Measurements from ENCODE around the gene E2F7. TPM values are rescaled to one million over a fixed set of nuclear protein-coding genes. Genes with fewer than 3 reads are reported as not detected.

Gene E2F7
- total and polyA plus RNA-seq, 2 of the 8 experiments (the other 6 are each of a cell fraction or from before 2014, with no cell fraction given): 8.8 to 18.5 TPM

GRCh38 chr12:77003246-77003645 lies 62.1 kb downstream of the E2F7 start:
- no peak overlapping the region for H2BK20ac ChIP-seq (ENCODE audit: low read length)
- no peak overlapping the region for H2BK15ac ChIP-seq (ENCODE audit: low read length)
- FAIRE-seq: no peak
- peaks cover 2% of the 10 kb centered on the region; the same call in 1 of the 2 replicates for H3K23me2 ChIP-seq (ENCODE audit: low read depth, low read length)
- H3K18ac ChIP-seq (ENCODE audit: extremely low read depth, low read length): no peak overlapping the region
- no peak overlapping the region for H4K91ac ChIP-seq (replicated peaks; ENCODE audit: insufficient read length, low read length)
- no peak overlapping the region for H3K56ac ChIP-seq (replicated peaks; ENCODE audit: insufficient read length, low read depth, low read length)
- no peak overlapping the region for H2BK12ac ChIP-seq (ENCODE audit: low read depth, low read length)
- H3K4me2 ChIP-seq (ENCODE audit: insufficient read depth in 1 of 2, low read depth in 2 of 2, low read length in 2 of 2): no peak overlapping the region
- H3K9ac ChIP-seq (replicated peaks in 1 of 4; ENCODE audit: extremely low read depth in 1 of 4, low read depth in 3 of 4, low read length in 3 of 4): no peak overlapping the region
- H4K8ac ChIP-seq (ENCODE audit: extremely low read depth, insufficient read depth, low read length): no peak overlapping the region
- H2BK5ac ChIP-seq (ENCODE audit: low read depth, low read length): no peak overlapping the region
- H3K4me3 ChIP-seq (ENCODE audit: extremely low read depth in 1 of 4, insufficient read depth in 2 of 4, low read depth in 3 of 4, low read length in 4 of 4): no peak overlapping the region
- 90% methylated on average over 2 of the region's 2 CpGs; no CpG with 5 or more reads in 1 of the 2 experiments for WGBS, 2 experiments (ENCODE audit: extremely low coverage in 1 of 2, insufficient coverage in 1 of 2, insufficient read length in 1 of 2, insufficient replicate concordance in 2 of 2, low coverage in 1 of 2, low lambda C conversion rate in 2 of 2, missing lambda C conversion rate in 1 of 2)
- H3K27ac ChIP-seq (ENCODE audit: low read depth, low read length): no peak overlapping the region
- H2BK120ac ChIP-seq (replicated peaks; ENCODE audit: low read depth, low read length): no peak overlapping the region
- no peak overlapping the region for H2AK5ac ChIP-seq (ENCODE audit: low read depth, low read length)
- no peaks in the 10 kb centered on the region for H3K79me1 ChIP-seq (ENCODE audit: low read depth, low read length)
- H3K4ac ChIP-seq (replicated peaks; ENCODE audit: insufficient read length, low read depth, low read length): no peak overlapping the region
- CTCF ChIA-PET (ENCODE audit: partially characterized antibody): interaction anchor here (0.6 kb wide), 1 partner anchor 272 kb away, joined by 3 read pairs; no protein-coding TSS in a partner anchor
- no peak for DNase-seq (ENCODE audit: low read depth in 1 of 2, low spot score in 2 of 2)
- H3K79me2 ChIP-seq (ENCODE audit: control insufficient read depth in 1 of 2, insufficient read depth in 2 of 2, low read length in 2 of 2): no peaks in the 10 kb centered on the region
- no peak overlapping the region for H3K23ac ChIP-seq (ENCODE audit: insufficient read length)
- no peak overlapping the region for H2AFZ ChIP-seq (ENCODE audit: low read length)
- no peaks in the 10 kb centered on the region for H4K20me1 ChIP-seq (replicated peaks in 1 of 2; ENCODE audit: control insufficient read depth in 1 of 2, insufficient read depth in 2 of 2, low read length in 2 of 2)
- H3K36me3 ChIP-seq (ENCODE audit: control insufficient read depth in 2 of 4, insufficient read depth in 4 of 4, low read length in 3 of 4): no peaks in the 10 kb centered on the region
- POLR2A ChIA-PET (ENCODE audit: partially characterized antibody): no interaction called here
- H3K14ac ChIP-seq (ENCODE audit: insufficient read length): no peak overlapping the region
- no peaks in the 10 kb centered on the region for H3K9me3 ChIP-seq (ENCODE audit: insufficient read depth in 2 of 2, low read depth in 1 of 2, low read length in 1 of 2)
- no peak overlapping the region for H4K5ac ChIP-seq (ENCODE audit: insufficient read length, low read depth, low read length)
- no peaks in the 10 kb centered on the region for H3K27me3 ChIP-seq (replicated peaks in 1 of 4; ENCODE audit: control insufficient read depth in 3 of 4, extremely low read depth in 1 of 4, insufficient read depth in 3 of 4, low read length in 3 of 4)
- H3K4me1 ChIP-seq (replicated peaks in 1 of 4; ENCODE audit: control insufficient read depth in 3 of 4, insufficient read depth in 4 of 4, low read length in 3 of 4): no peaks in the 10 kb centered on the region
- TF ChIP-seq TAF7 (optimal IDR thresholded peaks at IDR 0.05; ENCODE audit: borderline replicate concordance, low read depth, low read length) (no peak), SIN3A (conservative IDR thresholded peaks at IDR 0.05 in 1 of 2, IDR thresholded peaks at IDR 0.05 in 1 of 2; ENCODE audit: low read depth in 1 of 2, low read length in 2 of 2) (no peak), CHD2 (IDR thresholded peaks at IDR 0.05; ENCODE audit: low read length) (no peak), RXRA (IDR thresholded peaks at IDR 0.05; ENCODE audit: insufficient read depth, low read depth, low read length) (no peak), POLR2A (IDR thresholded peaks at IDR 0.05; ENCODE audit: control extremely low read depth in 1 of 2, low read depth in 2 of 2, low read length in 2 of 2) (no peak), SUZ12 (IDR thresholded peaks at IDR 0.05; ENCODE audit: low read length) (no peak), CTCF (IDR thresholded peaks at IDR 0.05; ENCODE audit: control extremely low read depth in 1 of 3, insufficient read depth in 1 of 3, low read depth in 1 of 3, low read length in 3 of 3) (no peak), SIX5 (IDR thresholded peaks at IDR 0.05; ENCODE audit: low read depth, low read length) (no peak), BRCA1 (IDR thresholded peaks at IDR 0.05; ENCODE audit: low read depth, low read length) (no peak), KDM4A (IDR thresholded peaks at IDR 0.05; ENCODE audit: low read depth, low read length, severe bottlenecking) (no peak), KDM1A (IDR thresholded peaks at IDR 0.05; ENCODE audit: borderline replicate concordance, low read length) (no peak), JUND (IDR thresholded peaks at IDR 0.05; ENCODE audit: low read length) (no peak), TEAD4 (IDR thresholded peaks at IDR 0.05; ENCODE audit: low read depth, low read length) (no peak)

Data from H1 (cell line).